ENCODE data around the gene MALAT1.

The MALAT1 gene

DNA sequence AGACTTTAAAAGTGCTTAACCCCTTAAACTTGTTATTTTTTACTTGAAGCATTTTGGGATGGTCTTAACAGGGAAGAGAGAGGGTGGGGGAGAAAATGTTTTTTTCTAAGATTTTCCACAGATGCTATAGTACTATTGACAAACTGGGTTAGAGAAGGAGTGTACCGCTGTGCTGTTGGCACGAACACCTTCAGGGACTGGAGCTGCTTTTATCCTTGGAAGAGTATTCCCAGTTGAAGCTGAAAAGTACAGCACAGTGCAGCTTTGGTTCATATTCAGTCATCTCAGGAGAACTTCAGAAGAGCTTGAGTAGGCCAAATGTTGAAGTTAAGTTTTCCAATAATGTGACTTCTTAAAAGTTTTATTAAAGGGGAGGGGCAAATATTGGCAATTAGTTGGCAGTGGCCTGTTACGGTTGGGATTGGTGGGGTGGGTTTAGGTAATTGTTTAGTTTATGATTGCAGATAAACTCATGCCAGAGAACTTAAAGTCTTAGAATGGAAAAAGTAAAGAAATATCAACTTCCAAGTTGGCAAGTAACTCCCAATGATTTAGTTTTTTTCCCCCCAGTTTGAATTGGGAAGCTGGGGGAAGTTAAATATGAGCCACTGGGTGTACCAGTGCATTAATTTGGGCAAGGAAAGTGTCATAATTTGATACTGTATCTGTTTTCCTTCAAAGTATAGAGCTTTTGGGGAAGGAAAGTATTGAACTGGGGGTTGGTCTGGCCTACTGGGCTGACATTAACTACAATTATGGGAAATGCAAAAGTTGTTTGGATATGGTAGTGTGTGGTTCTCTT is 2.8 kb downstream of the MALAT1 start:
- Histone ChIP-seq H3K4me3 (ENCODE audit: low read length) (peak overlapping the region; percentile 90), H3K27me3 (replicated peaks; ENCODE audit: control insufficient read depth, insufficient read depth, low read length) (no peaks in the 10 kb centered on the region), H3K9ac (ENCODE audit: low read length) (peak overlapping the region; percentile 98), H3K4me1 (ENCODE audit: control insufficient read depth, insufficient read depth, low read length) (peaks cover 5% of the 10 kb centered on the region), H3K36me3 (ENCODE audit: control insufficient read depth, insufficient read depth, low read length, severe bottlenecking) (peaks cover 62% of the 10 kb centered on the region), H3K9me3 (ENCODE audit: control insufficient read depth, low read length) (peaks cover 11% of the 10 kb centered on the region)
- peak; percentile 54 for DNase-seq (ENCODE audit: low read depth)

DNA sequence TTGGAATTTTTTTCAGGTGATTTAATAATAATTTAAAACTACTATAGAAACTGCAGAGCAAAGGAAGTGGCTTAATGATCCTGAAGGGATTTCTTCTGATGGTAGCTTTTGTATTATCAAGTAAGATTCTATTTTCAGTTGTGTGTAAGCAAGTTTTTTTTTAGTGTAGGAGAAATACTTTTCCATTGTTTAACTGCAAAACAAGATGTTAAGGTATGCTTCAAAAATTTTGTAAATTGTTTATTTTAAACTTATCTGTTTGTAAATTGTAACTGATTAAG is 3.4 kb downstream of the MALAT1 start:
- Histone ChIP-seq H3K4me3 (ENCODE audit: low read length) (peak overlapping the region; percentile 90), H3K9me3 (ENCODE audit: control insufficient read depth, low read length) (peaks cover 11% of the 10 kb centered on the region), H3K9ac (ENCODE audit: low read length) (peak overlapping the region; percentile 98), H3K36me3 (ENCODE audit: control insufficient read depth, insufficient read depth, low read length, severe bottlenecking) (peaks cover 67% of the 10 kb centered on the region), H3K4me1 (ENCODE audit: control insufficient read depth, insufficient read depth, low read length) (no peaks in the 10 kb centered on the region), H3K27me3 (replicated peaks; ENCODE audit: control insufficient read depth, insufficient read depth, low read length) (no peaks in the 10 kb centered on the region)
- no peak for DNase-seq (ENCODE audit: low read depth)

DNA sequence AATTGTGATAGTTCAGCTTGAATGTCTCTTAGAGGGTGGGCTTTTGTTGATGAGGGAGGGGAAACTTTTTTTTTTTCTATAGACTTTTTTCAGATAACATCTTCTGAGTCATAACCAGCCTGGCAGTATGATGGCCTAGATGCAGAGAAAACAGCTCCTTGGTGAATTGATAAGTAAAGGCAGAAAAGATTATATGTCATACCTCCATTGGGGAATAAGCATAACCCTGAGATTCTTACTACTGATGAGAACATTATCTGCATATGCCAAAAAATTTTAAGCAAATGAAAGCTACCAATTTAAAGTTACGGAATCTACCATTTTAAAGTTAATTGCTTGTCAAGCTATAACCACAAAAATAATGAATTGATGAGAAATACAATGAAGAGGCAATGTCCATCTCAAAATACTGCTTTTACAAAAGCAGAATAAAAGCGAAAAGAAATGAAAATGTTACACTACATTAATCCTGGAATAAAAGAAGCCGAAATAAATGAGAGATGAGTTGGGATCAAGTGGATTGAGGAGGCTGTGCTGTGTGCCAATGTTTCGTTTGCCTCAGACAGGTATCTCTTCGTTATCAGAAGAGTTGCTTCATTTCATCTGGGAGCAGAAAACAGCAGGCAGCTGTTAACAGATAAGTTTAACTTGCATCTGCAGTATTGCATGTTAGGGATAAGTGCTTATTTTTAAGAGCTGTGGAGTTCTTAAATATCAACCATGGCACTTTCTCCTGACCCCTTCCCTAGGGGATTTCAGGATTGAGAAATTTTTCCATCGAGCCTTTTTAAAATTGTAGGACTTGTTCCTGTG is 3.9 kb downstream of the MALAT1 start:
- peaks cover 67% of the 10 kb centered on the region for H3K36me3 ChIP-seq (ENCODE audit: control insufficient read depth, insufficient read depth, low read length, severe bottlenecking)
- H3K27me3 ChIP-seq (replicated peaks; ENCODE audit: control insufficient read depth, insufficient read depth, low read length) = no peaks in the 10 kb centered on the region
- DNase-seq (ENCODE audit: low read depth) = peak; percentile 65
- H3K4me3 ChIP-seq (ENCODE audit: low read length) = peak overlapping the region; percentile 90
- no peaks in the 10 kb centered on the region for H3K4me1 ChIP-seq (ENCODE audit: control insufficient read depth, insufficient read depth, low read length)
- peak overlapping the region; percentile 98 for H3K9ac ChIP-seq (ENCODE audit: low read length)
- peaks cover 11% of the 10 kb centered on the region for H3K9me3 ChIP-seq (ENCODE audit: control insufficient read depth, low read length)

DNA sequence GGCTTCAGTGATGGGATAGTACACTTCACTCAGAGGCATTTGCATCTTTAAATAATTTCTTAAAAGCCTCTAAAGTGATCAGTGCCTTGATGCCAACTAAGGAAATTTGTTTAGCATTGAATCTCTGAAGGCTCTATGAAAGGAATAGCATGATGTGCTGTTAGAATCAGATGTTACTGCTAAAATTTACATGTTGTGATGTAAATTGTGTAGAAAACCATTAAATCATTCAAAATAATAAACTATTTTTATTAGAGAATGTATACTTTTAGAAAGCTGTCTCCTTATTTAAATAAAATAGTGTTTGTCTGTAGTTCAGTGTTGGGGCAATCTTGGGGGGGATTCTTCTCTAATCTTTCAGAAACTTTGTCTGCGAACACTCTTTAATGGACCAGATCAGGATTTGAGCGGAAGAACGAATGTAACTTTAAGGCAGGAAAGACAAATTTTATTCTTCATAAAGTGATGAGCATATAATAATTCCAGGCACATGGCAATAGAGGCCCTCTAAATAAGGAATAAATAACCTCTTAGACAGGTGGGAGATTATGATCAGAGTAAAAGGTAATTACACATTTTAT is 4.6 kb downstream of the MALAT1 start:
- Histone ChIP-seq H3K9ac (ENCODE audit: low read length) (peak overlapping the region; percentile 98), H3K4me1 (ENCODE audit: control insufficient read depth, insufficient read depth, low read length) (no peaks in the 10 kb centered on the region), H3K36me3 (ENCODE audit: control insufficient read depth, insufficient read depth, low read length, severe bottlenecking) (peaks cover 67% of the 10 kb centered on the region), H3K4me3 (ENCODE audit: low read length) (peak overlapping the region; percentile 90), H3K9me3 (ENCODE audit: control insufficient read depth, low read length) (peaks cover 11% of the 10 kb centered on the region), H3K27me3 (replicated peaks; ENCODE audit: control insufficient read depth, insufficient read depth, low read length) (no peaks in the 10 kb centered on the region)
- DNase-seq (ENCODE audit: low read depth) = peak; percentile 36

DNA sequence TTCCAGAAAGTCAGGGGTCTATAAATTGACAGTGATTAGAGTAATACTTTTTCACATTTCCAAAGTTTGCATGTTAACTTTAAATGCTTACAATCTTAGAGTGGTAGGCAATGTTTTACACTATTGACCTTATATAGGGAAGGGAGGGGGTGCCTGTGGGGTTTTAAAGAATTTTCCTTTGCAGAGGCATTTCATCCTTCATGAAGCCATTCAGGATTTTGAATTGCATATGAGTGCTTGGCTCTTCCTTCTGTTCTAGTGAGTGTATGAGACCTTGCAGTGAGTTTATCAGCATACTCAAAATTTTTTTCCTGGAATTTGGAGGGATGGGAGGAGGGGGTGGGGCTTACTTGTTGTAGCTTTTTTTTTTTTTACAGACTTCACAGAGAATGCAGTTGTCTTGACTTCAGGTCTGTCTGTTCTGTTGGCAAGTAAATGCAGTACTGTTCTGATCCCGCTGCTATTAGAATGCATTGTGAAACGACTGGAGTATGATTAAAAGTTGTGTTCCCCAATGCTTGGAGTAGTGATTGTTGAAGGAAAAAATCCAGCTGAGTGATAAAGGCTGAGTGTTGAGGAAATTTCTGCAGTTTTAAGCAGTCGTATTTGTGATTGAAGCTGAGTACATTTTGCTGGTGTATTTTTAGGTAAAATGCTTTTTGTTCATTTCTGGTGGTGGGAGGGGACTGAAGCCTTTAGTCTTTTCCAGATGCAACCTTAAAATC is 5.3 kb downstream of the MALAT1 start:
- H3K27me3 ChIP-seq (replicated peaks; ENCODE audit: control insufficient read depth, insufficient read depth, low read length) = no peaks in the 10 kb centered on the region
- no peaks in the 10 kb centered on the region for H3K4me1 ChIP-seq (ENCODE audit: control insufficient read depth, insufficient read depth, low read length)
- H3K9me3 ChIP-seq (ENCODE audit: control insufficient read depth, low read length) = peaks cover 11% of the 10 kb centered on the region
- H3K36me3 ChIP-seq (ENCODE audit: control insufficient read depth, insufficient read depth, low read length, severe bottlenecking) = peaks cover 67% of the 10 kb centered on the region
- peak overlapping the region; percentile 90 for H3K4me3 ChIP-seq (ENCODE audit: low read length)
- peak overlapping the region; percentile 98 for H3K9ac ChIP-seq (ENCODE audit: low read length)
- peak; percentile 67 for DNase-seq (ENCODE audit: low read depth)

DNA sequence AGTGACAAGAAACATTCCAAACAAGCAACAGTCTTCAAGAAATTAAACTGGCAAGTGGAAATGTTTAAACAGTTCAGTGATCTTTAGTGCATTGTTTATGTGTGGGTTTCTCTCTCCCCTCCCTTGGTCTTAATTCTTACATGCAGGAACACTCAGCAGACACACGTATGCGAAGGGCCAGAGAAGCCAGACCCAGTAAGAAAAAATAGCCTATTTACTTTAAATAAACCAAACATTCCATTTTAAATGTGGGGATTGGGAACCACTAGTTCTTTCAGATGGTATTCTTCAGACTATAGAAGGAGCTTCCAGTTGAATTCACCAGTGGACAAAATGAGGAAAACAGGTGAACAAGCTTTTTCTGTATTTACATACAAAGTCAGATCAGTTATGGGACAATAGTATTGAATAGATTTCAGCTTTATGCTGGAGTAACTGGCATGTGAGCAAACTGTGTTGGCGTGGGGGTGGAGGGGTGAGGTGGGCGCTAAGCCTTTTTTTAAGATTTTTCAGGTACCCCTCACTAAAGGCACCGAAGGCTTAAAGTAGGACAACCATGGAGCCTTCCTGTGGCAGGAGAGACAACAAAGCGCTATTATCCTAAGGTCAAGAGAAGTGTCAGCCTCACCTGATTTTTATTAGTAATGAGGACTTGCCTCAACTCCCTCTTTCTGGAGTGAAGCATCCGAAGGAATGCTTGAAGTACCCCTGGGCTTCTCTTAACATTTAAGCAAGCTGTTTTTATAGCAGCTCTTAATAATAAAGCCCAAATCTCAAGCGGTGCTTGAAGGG is 6.0 kb downstream of the MALAT1 start:
- peak; percentile 45 for DNase-seq (ENCODE audit: low read depth)
- Histone ChIP-seq H3K9ac (ENCODE audit: low read length) (peak overlapping the region; percentile 98), H3K9me3 (ENCODE audit: control insufficient read depth, low read length) (peaks cover 11% of the 10 kb centered on the region), H3K4me1 (ENCODE audit: control insufficient read depth, insufficient read depth, low read length) (no peaks in the 10 kb centered on the region), H3K27me3 (replicated peaks; ENCODE audit: control insufficient read depth, insufficient read depth, low read length) (no peaks in the 10 kb centered on the region), H3K4me3 (ENCODE audit: low read length) (peak overlapping the region; percentile 90), H3K36me3 (ENCODE audit: control insufficient read depth, insufficient read depth, low read length, severe bottlenecking) (peaks cover 67% of the 10 kb centered on the region)

DNA sequence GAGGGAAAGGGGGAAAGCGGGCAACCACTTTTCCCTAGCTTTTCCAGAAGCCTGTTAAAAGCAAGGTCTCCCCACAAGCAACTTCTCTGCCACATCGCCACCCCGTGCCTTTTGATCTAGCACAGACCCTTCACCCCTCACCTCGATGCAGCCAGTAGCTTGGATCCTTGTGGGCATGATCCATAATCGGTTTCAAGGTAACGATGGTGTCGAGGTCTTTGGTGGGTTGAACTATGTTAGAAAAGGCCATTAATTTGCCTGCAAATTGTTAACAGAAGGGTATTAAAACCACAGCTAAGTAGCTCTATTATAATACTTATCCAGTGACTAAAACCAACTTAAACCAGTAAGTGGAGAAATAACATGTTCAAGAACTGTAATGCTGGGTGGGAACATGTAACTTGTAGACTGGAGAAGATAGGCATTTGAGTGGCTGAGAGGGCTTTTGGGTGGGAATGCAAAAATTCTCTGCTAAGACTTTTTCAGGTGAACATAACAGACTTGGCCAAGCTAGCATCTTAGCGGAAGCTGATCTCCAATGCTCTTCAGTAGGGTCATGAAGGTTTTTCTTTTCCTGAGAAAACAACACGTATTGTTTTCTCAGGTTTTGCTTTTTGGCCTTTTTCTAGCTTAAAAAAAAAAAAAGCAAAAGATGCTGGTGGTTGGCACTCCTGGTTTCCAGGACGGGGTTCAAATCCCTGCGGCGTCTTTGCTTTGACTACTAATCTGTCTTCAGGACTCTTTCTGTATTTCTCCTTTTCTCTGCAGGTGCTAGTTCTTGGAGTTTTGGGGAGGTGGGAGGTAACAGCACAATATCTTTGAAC is 6.8 kb downstream of the MALAT1 start:
- H3K36me3 ChIP-seq (ENCODE audit: control insufficient read depth, insufficient read depth, low read length, severe bottlenecking) = peaks cover 63% of the 10 kb centered on the region
- H3K9ac ChIP-seq (ENCODE audit: low read length) = peak overlapping the region; percentile 98
- no peaks in the 10 kb centered on the region for H3K27me3 ChIP-seq (replicated peaks; ENCODE audit: control insufficient read depth, insufficient read depth, low read length)
- no peaks in the 10 kb centered on the region for H3K4me1 ChIP-seq (ENCODE audit: control insufficient read depth, insufficient read depth, low read length)
- H3K9me3 ChIP-seq (ENCODE audit: control insufficient read depth, low read length) = peaks cover 11% of the 10 kb centered on the region
- H3K4me3 ChIP-seq (ENCODE audit: low read length) = peak overlapping the region; percentile 90
- peak; percentile 37 for DNase-seq (ENCODE audit: low read depth)

DNA sequence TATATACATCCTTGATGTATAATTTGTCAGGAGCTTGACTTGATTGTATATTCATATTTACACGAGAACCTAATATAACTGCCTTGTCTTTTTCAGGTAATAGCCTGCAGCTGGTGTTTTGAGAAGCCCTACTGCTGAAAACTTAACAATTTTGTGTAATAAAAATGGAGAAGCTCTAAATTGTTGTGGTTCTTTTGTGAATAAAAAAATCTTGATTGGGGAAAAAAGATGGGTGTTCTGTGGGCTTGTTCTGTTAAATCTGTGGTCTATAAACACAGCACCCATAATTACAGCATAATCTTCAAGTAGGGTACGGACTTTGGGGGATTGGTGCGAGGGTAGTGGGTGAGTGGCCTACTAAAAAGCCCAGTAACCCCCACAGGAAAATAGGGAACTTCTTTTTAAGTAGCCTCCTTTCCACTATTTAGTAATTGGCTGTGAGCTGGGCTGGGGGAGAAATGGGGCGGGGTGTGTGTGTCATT is 7.5 kb downstream of the MALAT1 start:
- Histone ChIP-seq H3K4me3 (ENCODE audit: low read length) (peak overlapping the region; percentile 90), H3K36me3 (ENCODE audit: control insufficient read depth, insufficient read depth, low read length, severe bottlenecking) (peaks cover 58% of the 10 kb centered on the region), H3K4me1 (ENCODE audit: control insufficient read depth, insufficient read depth, low read length) (no peaks in the 10 kb centered on the region), H3K9ac (ENCODE audit: low read length) (peak overlapping the region; percentile 98), H3K9me3 (ENCODE audit: control insufficient read depth, low read length) (peaks cover 11% of the 10 kb centered on the region), H3K27me3 (replicated peaks; ENCODE audit: control insufficient read depth, insufficient read depth, low read length) (no peaks in the 10 kb centered on the region)
- DNase-seq (ENCODE audit: low read depth) = no peak

DNA sequence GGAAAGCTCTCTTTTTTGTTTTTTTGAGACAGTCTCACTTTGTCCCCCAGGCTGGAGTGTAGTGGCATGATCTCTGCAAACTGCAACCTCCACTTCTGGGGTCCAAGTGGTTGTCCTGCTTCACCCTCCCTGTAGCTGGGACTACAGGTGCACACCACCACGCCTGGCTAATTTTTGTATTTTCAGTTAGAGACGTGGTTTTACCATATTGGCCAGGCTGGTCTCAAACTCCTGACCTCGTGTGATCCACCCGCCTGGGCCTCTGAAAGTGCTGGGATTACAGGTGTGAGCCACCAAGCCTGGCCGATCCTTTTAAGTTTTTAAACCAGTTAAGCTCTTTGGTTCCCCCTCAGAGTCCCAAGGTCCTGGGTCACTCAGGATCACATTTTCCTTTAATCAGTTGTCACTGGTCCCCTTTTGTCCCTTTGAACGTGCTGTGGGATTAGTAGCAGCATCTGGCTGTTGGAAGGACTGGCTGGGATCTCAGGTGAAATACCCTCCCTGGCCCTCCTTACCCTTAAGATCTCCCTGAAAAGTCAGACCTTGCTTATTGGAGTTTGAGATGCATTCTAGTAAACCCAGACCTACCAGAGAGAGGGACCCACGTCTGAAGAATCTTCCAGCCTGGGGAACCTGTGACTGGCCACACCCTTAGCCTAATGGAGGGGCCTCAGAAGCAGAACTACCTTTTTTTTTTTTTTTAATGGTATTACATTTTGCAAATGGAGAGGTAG is 8.1 kb downstream of the MALAT1 start:
- Histone ChIP-seq H3K36me3 (ENCODE audit: control insufficient read depth, insufficient read depth, low read length, severe bottlenecking) (peaks cover 52% of the 10 kb centered on the region), H3K27me3 (replicated peaks; ENCODE audit: control insufficient read depth, insufficient read depth, low read length) (no peaks in the 10 kb centered on the region), H3K9ac (ENCODE audit: low read length) (peak overlapping the region; percentile 98), H3K9me3 (ENCODE audit: control insufficient read depth, low read length) (peaks cover 11% of the 10 kb centered on the region), H3K4me3 (ENCODE audit: low read length) (peak overlapping the region; percentile 90), H3K4me1 (ENCODE audit: control insufficient read depth, insufficient read depth, low read length) (no peaks in the 10 kb centered on the region)
- peak; percentile 72 for DNase-seq (ENCODE audit: low read depth)

Data from adipocyte (in vitro differentiated cells).